Neutrophil (primary cell): ENCODE data around the gene P3H3.
A peak's percentile ranks its signal among the peaks of the same experiment; 100 is the strongest.

ENCODE experiments used
- H3K27ac ChIP-seq: fragments of 200-600 bp; sonication (generic); 2 replicates; pipeline ENCODE4 v1.5.1; 2016; ENCODE audit warnings: mild to moderate bottlenecking, moderate library complexity
- H3K27me3 ChIP-seq: fragments of 200-600 bp; sonication (generic); 2 replicates; pipeline ENCODE4 v1.6.0; 2016; ENCODE audit warnings: mild to moderate bottlenecking
- H3K36me3 ChIP-seq: fragments of 200-600 bp; sonication (generic); 2 replicates; pipeline ENCODE4 v1.5.1; 2017
- H3K4me1 ChIP-seq, 2 experiments: fragments of 200-600 bp in 1 of 2; sonication (generic) in 1 of 2; 1 replicate in 1 of 2; 2 replicates in 1 of 2; pipeline versions ENCODE4 v1.5.1 to v1.6.1; 2013 to 2016; ENCODE audit warnings: low read depth in 1 of 2, low read length in 1 of 2, mild to moderate bottlenecking in 1 of 2, moderate library complexity in 1 of 2; ENCODE audit not compliant: control insufficient read depth in 1 of 2, insufficient read depth in 1 of 2
- H3K4me3 ChIP-seq, 2 experiments: fragments of 200-600 bp in 1 of 2; sonication (generic) in 1 of 2; 1 replicate in 1 of 2; 2 replicates in 1 of 2; pipeline ENCODE4 v1.5.1; 2013 to 2016; ENCODE audit warnings: low read depth in 1 of 2, low read length in 1 of 2, mild to moderate bottlenecking in 1 of 2, moderate library complexity in 1 of 2
- H3K9me3 ChIP-seq: fragments of 200-600 bp; sonication (generic); 2 replicates; pipeline ENCODE4 v1.5.1; 2016
- CTCF ChIP-seq: fragments of 200-600 bp; sonication (generic); IDR thresholded peaks from 2 replicates; pipeline ENCODE4 v1.5.1; 2016; ENCODE audit warnings: antibody characterized with exemption

Gene P3H3

DNA sequence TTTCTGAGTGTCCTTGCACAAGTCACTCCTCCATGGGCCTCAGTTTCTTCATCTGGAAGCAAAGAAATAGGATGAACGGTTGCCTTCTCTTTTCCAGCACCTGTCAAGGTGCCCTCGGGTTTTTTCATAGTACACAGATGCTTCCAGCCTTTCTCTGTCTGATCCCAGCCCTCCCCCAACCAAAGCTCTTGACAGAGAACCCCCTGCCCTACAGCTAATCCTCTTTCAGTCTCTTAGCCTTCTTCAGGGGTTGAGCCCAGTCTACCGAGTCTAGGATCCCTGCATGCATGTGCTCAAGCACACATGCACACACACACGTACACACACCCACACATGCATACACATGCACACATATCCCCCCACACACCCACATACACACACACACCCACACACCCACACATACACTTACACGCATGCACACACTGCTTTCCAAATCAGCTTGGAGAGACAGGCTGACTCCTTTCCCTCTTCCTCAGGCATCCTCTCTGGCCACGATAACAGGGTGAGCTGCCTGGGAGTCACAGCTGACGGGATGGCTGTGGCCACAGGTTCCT lies 18.2 kb downstream of the P3H3 start:
- no peak for TF ChIP-seq CTCF
- Histone ChIP-seq H3K27me3 (no peaks in the 10 kb centered on the region), H3K9me3 (no peaks in the 10 kb centered on the region), H3K4me3 (no peak overlapping the region), H3K36me3 (peaks cover 16% of the 10 kb centered on the region), H3K27ac (no peak overlapping the region), H3K4me1 (peaks cover 20 to 31% of the 10 kb centered on the region in 2 experiments)

- Histone ChIP-seq H3K27ac (no peak overlapping the region), H3K9me3 (no peaks in the 10 kb centered on the region), H3K4me3 (no peak overlapping the region), H3K36me3 (peaks cover 16% of the 10 kb centered on the region), H3K4me1 (peaks cover 19 to 34% of the 10 kb centered on the region in 2 experiments), H3K27me3 (no peaks in the 10 kb centered on the region)
- no peak for TF ChIP-seq CTCF
These were observed 19.5 kb downstream of the P3H3 start for GRCh38 chr12:6847676-6848075.

DNA sequence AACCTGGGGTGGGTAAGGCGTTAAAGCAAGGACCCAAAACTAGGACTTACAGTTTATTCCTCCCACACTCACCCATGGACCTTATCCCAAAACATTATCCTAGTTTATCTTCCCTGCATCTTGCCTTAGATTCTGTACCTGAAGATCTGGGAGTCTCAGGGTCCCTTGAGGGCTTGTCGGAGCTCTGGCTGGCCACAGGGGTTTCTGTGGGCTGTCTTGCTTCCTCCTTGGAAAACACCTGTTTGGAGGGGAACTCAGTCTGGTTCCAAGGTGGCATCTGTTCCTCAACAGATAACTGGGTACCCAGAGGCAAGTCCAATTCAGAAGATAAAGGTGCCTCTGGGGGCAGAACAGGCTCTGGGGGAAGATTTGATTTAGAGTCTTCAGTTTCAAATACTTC lies 21.2 kb downstream of the P3H3 start:
- H3K27me3 ChIP-seq = no peaks in the 10 kb centered on the region
- peaks cover 25 to 40% of the 10 kb centered on the region in 2 experiments for H3K4me1 ChIP-seq
- no peak overlapping the region for H3K27ac ChIP-seq
- H3K9me3 ChIP-seq = no peaks in the 10 kb centered on the region
- TF ChIP-seq CTCF = no peak
- no peak overlapping the region for H3K4me3 ChIP-seq
- H3K36me3 ChIP-seq = peaks cover 16% of the 10 kb centered on the region

- Histone ChIP-seq H3K9me3 (no peaks in the 10 kb centered on the region), H3K27ac (no peak overlapping the region), H3K27me3 (no peaks in the 10 kb centered on the region), H3K36me3 (peaks cover 12% of the 10 kb centered on the region), H3K4me3 (no peak overlapping the region), H3K4me1 (peaks cover 25 to 40% of the 10 kb centered on the region in 2 experiments)
- no peak for TF ChIP-seq CTCF
These were observed 21.9 kb downstream of the P3H3 start for GRCh38 chr12:6849976-6850560.

DNA sequence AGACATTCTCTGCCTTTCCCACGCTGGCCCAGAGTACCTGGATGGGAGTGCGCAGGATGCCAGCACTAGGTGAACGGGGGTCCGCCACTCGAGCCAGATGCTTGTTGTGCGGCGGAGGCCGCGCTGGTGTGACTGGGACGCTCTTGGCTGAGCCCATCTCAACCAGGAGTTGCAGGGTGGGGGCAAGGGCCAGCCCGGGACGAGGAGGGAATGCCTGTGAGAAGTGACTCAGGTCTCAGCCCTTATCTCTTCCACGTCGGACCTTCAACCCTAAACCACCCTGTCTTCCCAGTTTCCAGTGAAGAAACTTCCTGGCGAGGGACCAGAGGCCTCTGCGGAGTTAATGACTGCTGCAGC lies 22.6 kb downstream of the P3H3 start:
- peak overlapping the region; percentile 95 to 99 for H3K4me3 ChIP-seq
- peak overlapping the region; percentile 89 for H3K27ac ChIP-seq
- TF ChIP-seq CTCF = no peak
- H3K4me1 ChIP-seq = peaks cover 25 to 40% of the 10 kb centered on the region in 2 experiments
- no peaks in the 10 kb centered on the region for H3K27me3 ChIP-seq
- H3K36me3 ChIP-seq = peaks cover 7% of the 10 kb centered on the region
- no peaks in the 10 kb centered on the region for H3K9me3 ChIP-seq
